K562 (cell line): ENCODE measurements around the gene PRM3. TPM values are rescaled to one million over a fixed set of nuclear protein-coding genes. Genes with fewer than 3 reads are reported as not detected.

Experiments
- ATAC-seq: fragments of 200-7000 bp; cut with Tn5 transposase; 3 replicates; pipeline ENCODE4 v1.9.1; 2020; ENCODE audit warnings: moderate library complexity
- BruUV-seq: library from RNA; stranded (reverse); fragments of 400-500 nt; replicated peaks from 2 replicates; lab custom pipeline; 2021; lab: Mats Ljungman, UMichigan
- CTCF ChIA-PET: fragments of 300-600 bp; formaldehyde crosslinking; extraction: SDS; loops from one replicate; lab custom pipeline; 2021; ENCODE audit warnings: low intra/inter-chr PET ratio; lab: Yijun Ruan, JAX
- POLR2A ChIA-PET: fragments of 300-600, 350-650 bp; sonication (Branson Sonifier 250); formaldehyde crosslinking; extraction: SDS; loops from one replicate; lab custom pipeline; 2021; ENCODE audit warnings: antibody characterized with exemption, inconsistent platforms; lab: Yijun Ruan, JAX
- DNase-seq, 4 experiments: peaks; one replicate each; pipeline versions ENCODE4 v3.0.0 to v3.0.0-alpha.2; 2011 to 2018; ENCODE audit warnings: low spot score in 3 of 4, mixed read lengths in 3 of 4; ENCODE audit errors: extremely low read depth in 1 of 4
- FAIRE-seq: peaks from 2 replicates; lab custom pipeline; 2011; peaks lifted over from hg19 to GRCh38; lab: Jason Lieb, UNC
- H2AFZ ChIP-seq: 2 replicates; pipeline ENCODE4 v1.6.0; 2011; ENCODE audit warnings: low read depth, low read length, control low read depth, inconsistent platforms
- H3K27ac ChIP-seq: fragments of 200-600 bp; 3 replicates; pipeline ENCODE4 v1.8.0; 2011; ENCODE audit warnings: low read depth, mild to moderate bottlenecking, control low read depth, inconsistent platforms, low read length, moderate library complexity, mixed read lengths; ENCODE audit errors: extremely low read depth
- H3K27me3 ChIP-seq, 2 experiments: fragments of 300-600 bp in 1 of 2; 2 replicates in 1 of 2; 3 replicates in 1 of 2; pipeline versions ENCODE4 v1.6.0 to v1.8.0; 2011; ENCODE audit warnings: inconsistent platforms in 2 of 2, low read length in 2 of 2, mild to moderate bottlenecking in 1 of 2, mixed read lengths in 1 of 2, moderate library complexity in 1 of 2; ENCODE audit not compliant: control insufficient read depth in 2 of 2, insufficient read depth in 2 of 2
- H3K36me3 ChIP-seq: fragments of 300-600 bp; 3 replicates; pipeline ENCODE4 v1.8.0; 2011; ENCODE audit warnings: mild to moderate bottlenecking, low read length, inconsistent platforms; ENCODE audit not compliant: control insufficient read depth, insufficient read depth
- H3K4me1 ChIP-seq, 2 experiments: fragments of 200-600 bp in 1 of 2; replicated peaks in 1 of 2; 2 replicates in 1 of 2; 3 replicates in 1 of 2; pipeline versions ENCODE4 v1.5.1 to v1.8.0; 2011; ENCODE audit warnings: inconsistent platforms in 2 of 2, low read length in 2 of 2, mild to moderate bottlenecking in 1 of 2, mixed read lengths in 1 of 2, moderate library complexity in 1 of 2; ENCODE audit not compliant: control insufficient read depth in 2 of 2, insufficient read depth in 2 of 2
- H3K4me2 ChIP-seq: 2 replicates; pipeline ENCODE4 v1.6.1; 2011; ENCODE audit warnings: low read length, control low read depth, inconsistent platforms, mixed read lengths; ENCODE audit not compliant: insufficient read depth
- H3K4me3 ChIP-seq: fragments of 200-600 bp; sonication (generic), shearing (Covaris generic); 2 replicates; pipeline ENCODE4 v1.5.1; 2016; ENCODE audit warnings: control low read depth, inconsistent platforms
- H3K79me2 ChIP-seq: fragments of 200-600 bp; 3 replicates; pipeline ENCODE4 v1.8.0; 2011; ENCODE audit warnings: low read length, inconsistent platforms; ENCODE audit not compliant: control insufficient read depth, insufficient read depth
- H3K9ac ChIP-seq, 2 experiments: 2 replicates each; pipeline versions ENCODE4 v1.6.0 to v1.6.1; 2011; ENCODE audit warnings: low read depth in 2 of 2, low read length in 2 of 2, control low read depth in 1 of 2, inconsistent platforms in 1 of 2, mild to moderate bottlenecking in 1 of 2, mixed read lengths in 1 of 2; ENCODE audit not compliant: insufficient read depth in 1 of 2
- H3K9me1 ChIP-seq: one replicate; pipeline ENCODE4 v1.6.0; 2011; ENCODE audit warnings: inconsistent platforms, mild to moderate bottlenecking, low read length, moderate library complexity; ENCODE audit not compliant: control insufficient read depth, insufficient read depth
- H3K9me3 ChIP-seq: replicated peaks from 2 replicates; pipeline ENCODE4 v1.5.1; 2011; ENCODE audit warnings: low read depth, low read length, inconsistent platforms; ENCODE audit not compliant: control insufficient read depth, insufficient read depth
- H4K20me1 ChIP-seq: replicated peaks from 2 replicates; pipeline ENCODE4 v1.6.1; 2011; ENCODE audit warnings: low read length, inconsistent platforms, mixed read lengths; ENCODE audit not compliant: control insufficient read depth, insufficient read depth
- BCOR ChIP-seq: fragments of 450-650 bp; IDR thresholded peaks from 2 replicates; pipeline ENCODE4 v1.6.1; 2016
- DMBX1 ChIP-seq: fragments of 250-450 bp; sonication (Bioruptor Pico); IDR thresholded peaks from 2 replicates; pipeline ENCODE4 v1.8.0; 2022; ENCODE audit warnings: inconsistent platforms, mild to moderate bottlenecking, moderate library complexity, borderline replicate concordance
- RBM25 ChIP-seq: fragments of 200-400 bp; formaldehyde crosslinking; IDR thresholded peaks from 2 replicates; pipeline ENCODE4 v1.6.1; 2018; ENCODE audit warnings: low read length, low read depth, moderate library complexity; ENCODE audit not compliant: severe bottlenecking
- SMAD2 ChIP-seq: fragments of 150-350 bp; IDR thresholded peaks from 2 replicates; pipeline ENCODE4 v1.6.1; 2014; ENCODE audit warnings: low read depth, mild to moderate bottlenecking, low read length
- ZNF282 ChIP-seq: sonication (generic); formaldehyde crosslinking; IDR thresholded peaks from 2 replicates; pipeline ENCODE4 v1.8.1; 2023; ENCODE audit warnings: missing genetic modification reagents
- ZNF311 ChIP-seq: fragments of 250-450 bp; sonication (Bioruptor Pico); IDR thresholded peaks from 2 replicates; pipeline ENCODE4 v1.4.0; 2020; ENCODE audit warnings: mild to moderate bottlenecking, moderate library complexity
- WGBS: fragments of 100-300 bp; shearing (Covaris generic); methylation state at CpG from one replicate; pipeline ENCODE4 v1.1.6; 2016; ENCODE audit warnings: low coverage, mixed read lengths; ENCODE audit not compliant: insufficient coverage; ENCODE audit errors: missing lambda C conversion rate; 5-methylcytosine and 5-hydroxymethylcytosine counted together
- in situ Hi-C: fragments of 300-500 bp; cut with MboI; formaldehyde crosslinking; loops from 4 replicates; pipeline ENCODE4 v1.15.0; 2018; ENCODE audit warnings: inconsistent platforms, mixed read lengths
- intact Hi-C: fragments of 100-400 bp; cut with micrococcal nuclease; formaldehyde crosslinking; loops from 2 replicates; pipeline ENCODE4 v1.14.2; 2022
- polyA plus RNA-seq, 8 experiments: library from polyadenylated mRNA; depleted of rRNA in 4 of 8; stranded (reverse) in 5 of 8; unstranded in 3 of 8; fragments of >200 nt; fragmentation: Nextera tagmentation in 2 of 8; fragmentation: Illumina TruSeq in 1 of 8; extraction: Ambion mirVana in 2 of 8; extraction: Trizol in 1 of 8; gene quantifications; 2 replicates each; pipeline versions ENCODE4 v1.2.1 to v1.2.3, GENCODE V29; 2011 to 2014; ENCODE audit warnings: inconsistent platforms in 1 of 8, missing spikeins in 1 of 8
- total RNA-seq, 7 experiments: library from RNA; depleted of rRNA in 6 of 7; stranded (reverse); fragments of >200 nt in 6 of 7; fragmentation: Illumina TruSeq in 2 of 7; extraction: Trizol in 2 of 7; gene quantifications; 2 replicates each; pipeline versions ENCODE4 v1.2.1 to v1.2.3, GENCODE V29; 2011 to 2021; ENCODE audit warnings: low replicate concordance in 1 of 7

The PRM3 gene
- total and polyA plus RNA-seq, 9 of the 15 experiments (the other 6 are each of a cell fraction or from before 2014, with no cell fraction given) = not detected

GRCh38 chr16:11253009-11253994 is 20.1 kb downstream of the PRM3 start (continued):
- no peak for TF ChIP-seq DMBX1 (CRISPR knock-in tag)

GRCh38 chr16:11252482-11252931 is 20.9 kb downstream of the PRM3 start:
- H3K4me3 ChIP-seq = no peak overlapping the region
- no peak overlapping the region; a peak in 1 of 4 replicates for H3K9ac ChIP-seq
- H3K9me1 ChIP-seq = no peaks in the 10 kb centered on the region
- H2AFZ ChIP-seq = no peak overlapping the region
- no peak for DNase-seq
- no peak for ATAC-seq
- ChIA-PET POLR2A (interaction anchor here (0.6 to 2.1 kb wide), 19 partner anchors 10 to 545 kb away, joined by 3 to 9 read pairs (median 4); no protein-coding TSS in a partner anchor), CTCF (interaction anchor here (0.5 kb wide), 1 partner anchor 294 kb away, joined by 3 read pairs; no protein-coding TSS in a partner anchor)
- H3K4me2 ChIP-seq = peak overlapping the region; percentile 35
- TF ChIP-seq ZNF311 (CRISPR knock-in tag) (0 out of 2 replicates have a peak, but pooled peaks have one; percentile 23), ZNF282 (CRISPR knock-in tag) (no peak), BCOR (peak; percentile 18; the same call in 1 of the 2 replicates), RBM25 (peak; percentile 62), SMAD2 (no peak)
- H3K36me3 ChIP-seq = peaks cover 25% of the 10 kb centered on the region; the same call in 1 of the 3 replicates
- intact Hi-C loops (loop anchor here (10.0 kb wide), 2 partner anchors 48 to 118 kb away; no protein-coding TSS in a partner anchor), in situ Hi-C loops (no loop called here)
- H4K20me1 ChIP-seq = peaks cover 2% of the 10 kb centered on the region; the same call in 1 of the 2 replicates
- no peaks in the 10 kb centered on the region for H3K27me3 ChIP-seq
- BruUV-seq = no TSS peak
- peaks cover 33% of the 10 kb centered on the region for H3K79me2 ChIP-seq
- FAIRE-seq = no peak
- H3K4me1 ChIP-seq = peaks cover 37 to 52% of the 10 kb centered on the region in 2 experiments; a peak in 4 of 5 replicates
- no peak overlapping the region for H3K27ac ChIP-seq
- H3K9me3 ChIP-seq = no peaks in the 10 kb centered on the region
- WGBS = 72% methylated on average over 8 of the region's 8 CpGs
